GM19468 (cell line): Measurements from ENCODE around the gene BTBD7.
A peak's percentile ranks its signal among the peaks of the same experiment; 100 is the strongest.

ENCODE experiments used
- ATAC-seq: cut with Tn5 transposase; IDR thresholded peaks from one replicate; pipeline ENCODE4 v1.9.1; 2021; ENCODE audit warnings: mild to moderate bottlenecking, moderate library complexity, moderate number of reproducible peaks; ENCODE audit not compliant: unreplicated experiment; ENCODE audit errors: extremely low read depth

BTBD7 gene

GRCh38 chr14:93207468-93208308 lies 125.1 kb downstream of the BTBD7 start:
- ATAC-seq = no peak

DNA sequence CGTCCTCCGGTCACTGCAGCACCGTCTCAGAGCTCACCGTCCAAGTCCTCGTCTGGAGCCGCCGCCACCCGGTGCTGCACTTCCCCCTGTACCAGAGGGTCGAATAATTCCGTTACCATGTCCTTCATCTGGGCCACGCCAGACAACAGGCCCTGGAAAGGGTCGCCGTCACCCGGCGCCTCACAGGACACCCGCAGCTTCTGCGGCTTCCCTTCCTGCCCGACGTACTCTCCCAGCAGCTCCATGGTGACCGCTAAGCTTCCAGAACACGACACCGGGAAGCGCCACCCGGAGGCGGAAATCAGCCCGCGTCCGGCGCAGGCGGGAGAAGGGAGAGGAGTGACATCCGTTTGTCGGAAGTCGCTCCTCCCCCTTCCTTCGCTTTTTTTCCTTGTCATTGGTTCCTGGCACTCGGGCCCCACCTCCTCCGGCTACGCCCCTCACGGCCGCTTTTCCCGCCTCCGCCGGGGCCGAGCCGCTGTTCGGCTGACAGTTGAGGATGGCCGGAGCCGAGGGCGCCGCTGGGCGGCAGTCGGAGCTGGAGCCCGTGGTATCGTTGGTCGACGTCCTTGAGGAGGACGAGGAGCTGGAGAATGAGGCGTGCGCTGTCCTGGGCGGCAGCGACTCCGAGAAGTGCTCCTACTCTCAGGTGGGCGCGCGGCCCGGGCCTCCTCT lies 125.9 kb downstream of the BTBD7 start, which contains the start of the genes GON7 and UBR7:
GON7 (minus strand) TSS at position 273 of the 675 bp plus-strand sequence; CDS start at position 245, 28 bp downstream.
UBR7 (plus strand) TSS at position 464 of the 675 bp plus-strand sequence; CDS start at position 500, 36 bp downstream.
- peak; percentile 91 for ATAC-seq

- ATAC-seq = no peak
Observed at GRCh38 chr14:93201155-93201704, 131.6 kb downstream of the BTBD7 start.

DNA sequence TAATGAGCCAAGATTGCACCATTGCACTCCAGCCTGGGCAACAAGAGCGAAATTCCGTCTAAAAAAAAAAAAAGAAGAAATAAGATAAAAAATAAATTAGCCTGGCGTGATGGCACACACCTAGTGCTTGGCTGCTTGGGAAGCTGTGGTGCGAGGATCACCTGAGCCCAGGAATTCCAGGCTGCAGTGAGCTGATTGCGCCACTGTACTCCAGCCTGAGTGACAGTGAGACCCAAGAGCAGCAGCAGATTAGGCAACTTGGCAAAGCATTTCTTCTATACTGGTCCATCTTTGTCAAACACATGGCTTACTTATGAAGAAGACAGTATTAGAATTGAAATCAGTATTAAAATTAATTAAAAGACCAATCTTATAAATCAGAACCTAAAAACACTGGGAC lies 132.3 kb downstream of the BTBD7 start:
- no peak for ATAC-seq

GRCh38 chr14:93199031-93199430 lies 133.8 kb downstream of the BTBD7 start:
- no peak for ATAC-seq

- ATAC-seq = no peak
Observed at GRCh38 chr14:93195316-93195999, 137.4 kb downstream of the BTBD7 start.
